Measurements from ENCODE around the gene BCL11A.

BCL11A gene

GRCh38 chr2:60558536-60558935, 5.1 kb upstream of the BCL11A start:
- no peak for DNase-seq (ENCODE audit: low read depth)

GRCh38 chr2:60557486-60557864, 4.0 kb upstream of the BCL11A start:
- no peak for DNase-seq (ENCODE audit: low read depth)

GRCh38 chr2:60556576-60557485, 3.4 kb upstream of the BCL11A start:
- DNase-seq (ENCODE audit: low read depth), result no peak

- no peak for DNase-seq (ENCODE audit: low read depth)
Measured at GRCh38 chr2:60556175-60556574, 2.7 kb upstream of the BCL11A start.

- DNase-seq (ENCODE audit: low read depth), result no peak
Measured at GRCh38 chr2:60555783-60556139, 2.3 kb upstream of the BCL11A start.

- no peak for DNase-seq (ENCODE audit: low read depth)
Measured at GRCh38 chr2:60555066-60555782, 1.8 kb upstream of the BCL11A start.

GRCh38 chr2:60554646-60555065, 1.2 kb upstream of the BCL11A start:
- DNase-seq (ENCODE audit: low read depth), result no peak

GRCh38 chr2:60554074-60554645, 706 bp upstream of the BCL11A start:
- DNase-seq (ENCODE audit: low read depth), result no peak

- DNase-seq (ENCODE audit: low read depth), result no peak
Measured at GRCh38 chr2:60552851-60553494, 481 bp downstream of the BCL11A start.

GRCh38 chr2:60552078-60552850, 1.2 kb downstream of the BCL11A start:
- no peak for DNase-seq (ENCODE audit: low read depth)

GRCh38 chr2:60551240-60552077, 2.0 kb downstream of the BCL11A start:
- no peak for DNase-seq (ENCODE audit: low read depth)

- DNase-seq (ENCODE audit: low read depth), result no peak
Measured at GRCh38 chr2:60550984-60551239, 2.5 kb downstream of the BCL11A start.

- no peak for DNase-seq (ENCODE audit: low read depth)
Measured at GRCh38 chr2:60550178-60550983, 3.1 kb downstream of the BCL11A start.

GRCh38 chr2:60549928-60550177, 3.6 kb downstream of the BCL11A start:
- DNase-seq (ENCODE audit: low read depth), result no peak

GRCh38 chr2:60549238-60549927, 4.1 kb downstream of the BCL11A start:
- DNase-seq (ENCODE audit: low read depth), result no peak

- DNase-seq (ENCODE audit: low read depth), result no peak
Measured at GRCh38 chr2:60548845-60549237, 4.6 kb downstream of the BCL11A start.

GRCh38 chr2:60548311-60548710, 5.1 kb downstream of the BCL11A start:
- DNase-seq (ENCODE audit: low read depth), result no peak

GRCh38 chr2:60547841-60548240, 5.6 kb downstream of the BCL11A start:
- DNase-seq (ENCODE audit: low read depth), result no peak

- no peak for DNase-seq (ENCODE audit: low read depth)
Measured at GRCh38 chr2:60546756-60547420, 6.6 kb downstream of the BCL11A start.
